AML-193 (cell line): ENCODE measurements around the gene ANGPTL2.
"Not testable (repeated sequence)": the region's sequence is repeated elsewhere in the genome, so short reads cannot be mapped to it uniquely, and the experiment has no call there.

Experiments
- DNase-seq, 2 experiments: peaks; one replicate each; lab custom pipeline; 2025; lab: John Stamatoyannopoulos, UW

The ANGPTL2 gene, protein sequence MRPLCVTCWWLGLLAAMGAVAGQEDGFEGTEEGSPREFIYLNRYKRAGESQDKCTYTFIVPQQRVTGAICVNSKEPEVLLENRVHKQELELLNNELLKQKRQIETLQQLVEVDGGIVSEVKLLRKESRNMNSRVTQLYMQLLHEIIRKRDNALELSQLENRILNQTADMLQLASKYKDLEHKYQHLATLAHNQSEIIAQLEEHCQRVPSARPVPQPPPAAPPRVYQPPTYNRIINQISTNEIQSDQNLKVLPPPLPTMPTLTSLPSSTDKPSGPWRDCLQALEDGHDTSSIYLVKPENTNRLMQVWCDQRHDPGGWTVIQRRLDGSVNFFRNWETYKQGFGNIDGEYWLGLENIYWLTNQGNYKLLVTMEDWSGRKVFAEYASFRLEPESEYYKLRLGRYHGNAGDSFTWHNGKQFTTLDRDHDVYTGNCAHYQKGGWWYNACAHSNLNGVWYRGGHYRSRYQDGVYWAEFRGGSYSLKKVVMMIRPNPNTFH

GRCh38 chr9:127122176-127123063 is at the start of gene ANGPTL2:
TSS of gene ANGPTL2 (minus strand) at chr9:127122635. CDS start at chr9:127108731, 13,904 bp downstream.
- DNase-seq: no peak

DNA sequence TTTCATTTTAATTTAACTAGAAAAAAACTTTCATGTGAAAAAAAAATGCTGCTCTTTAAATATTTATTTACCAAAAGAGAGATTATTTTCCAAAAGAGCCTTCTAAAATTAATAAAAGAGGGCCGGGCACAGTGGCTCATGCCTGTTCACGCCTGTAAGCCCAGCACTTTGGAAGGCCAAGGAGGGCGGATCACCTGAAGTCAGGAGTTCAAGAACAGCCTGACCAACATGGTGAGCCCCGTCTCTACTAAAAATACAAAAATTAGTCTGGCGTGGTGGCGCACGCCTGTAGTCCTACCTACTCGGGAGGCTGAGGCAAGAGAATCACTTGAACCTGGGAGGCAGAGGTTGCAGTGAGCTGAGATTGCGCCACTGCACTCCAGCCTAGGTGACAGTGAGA is 48.9 kb upstream of the ANGPTL2 start:
- not testable (repeated sequence) for DNase-seq

DNA sequence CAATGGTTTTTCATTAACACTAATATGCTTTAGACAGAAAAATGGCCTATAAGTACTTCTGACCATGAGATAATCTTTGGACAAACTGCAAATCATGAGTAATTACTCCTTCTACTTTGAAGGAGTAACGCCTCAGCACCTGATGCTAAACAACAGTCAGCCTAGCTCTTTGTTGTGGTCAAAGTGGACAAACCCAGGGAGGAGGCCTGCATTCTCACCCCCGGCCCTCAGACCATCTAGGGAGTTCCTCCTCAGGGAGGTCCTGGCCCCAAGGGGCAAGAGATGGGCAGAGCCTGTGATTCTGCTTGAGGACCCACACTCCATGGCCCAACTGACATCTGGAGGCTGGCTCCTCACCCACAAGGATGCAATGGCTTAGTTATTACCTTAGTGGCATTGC is 48.2 kb upstream of the ANGPTL2 start:
- no peak for DNase-seq

GRCh38 chr9:127170103-127170502 is 47.7 kb upstream of the ANGPTL2 start:
- DNase-seq: no peak

GRCh38 chr9:127169575-127169883 is 47.1 kb upstream of the ANGPTL2 start:
- DNase-seq: no peak

- no peak for DNase-seq
Measured at GRCh38 chr9:127168756-127169574, 46.5 kb upstream of the ANGPTL2 start.

DNA sequence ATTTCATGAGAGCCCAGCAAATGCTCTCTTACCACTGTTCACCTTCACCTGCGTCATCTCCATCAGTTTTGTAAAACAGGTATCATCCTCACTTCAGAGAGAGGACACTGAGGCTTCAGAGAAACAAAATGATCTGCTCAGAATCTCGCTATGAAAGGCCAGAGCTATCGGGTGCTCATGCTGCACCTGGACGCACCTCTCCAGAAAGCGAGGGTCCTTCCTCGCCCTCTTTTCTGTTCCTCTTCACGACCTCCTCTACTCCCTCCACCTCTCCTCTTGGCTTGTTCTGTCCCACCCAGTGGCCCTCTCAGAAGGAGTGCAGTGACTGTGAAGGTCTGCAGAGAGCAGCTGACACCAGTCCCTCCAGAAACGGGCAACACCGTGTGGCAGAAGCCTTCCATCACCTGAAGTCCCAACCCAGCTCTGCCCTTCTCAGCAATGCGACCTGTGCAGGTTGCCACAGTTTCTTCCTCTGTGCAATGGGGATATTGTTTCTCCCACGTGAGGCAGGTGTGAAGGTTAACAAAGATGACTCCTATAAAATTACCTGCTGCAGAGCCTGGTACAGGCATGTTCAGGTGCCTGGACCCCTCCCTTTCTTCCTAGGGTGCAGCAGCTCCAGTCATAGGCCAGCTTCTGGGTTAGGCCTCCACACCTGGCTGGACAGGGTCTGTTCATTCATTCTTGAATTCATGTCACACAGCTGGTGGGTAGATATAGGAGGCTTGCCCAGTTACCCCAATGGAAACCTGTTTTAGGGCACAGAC is 45.3 kb upstream of the ANGPTL2 start:
- DNase-seq: no peak

DNA sequence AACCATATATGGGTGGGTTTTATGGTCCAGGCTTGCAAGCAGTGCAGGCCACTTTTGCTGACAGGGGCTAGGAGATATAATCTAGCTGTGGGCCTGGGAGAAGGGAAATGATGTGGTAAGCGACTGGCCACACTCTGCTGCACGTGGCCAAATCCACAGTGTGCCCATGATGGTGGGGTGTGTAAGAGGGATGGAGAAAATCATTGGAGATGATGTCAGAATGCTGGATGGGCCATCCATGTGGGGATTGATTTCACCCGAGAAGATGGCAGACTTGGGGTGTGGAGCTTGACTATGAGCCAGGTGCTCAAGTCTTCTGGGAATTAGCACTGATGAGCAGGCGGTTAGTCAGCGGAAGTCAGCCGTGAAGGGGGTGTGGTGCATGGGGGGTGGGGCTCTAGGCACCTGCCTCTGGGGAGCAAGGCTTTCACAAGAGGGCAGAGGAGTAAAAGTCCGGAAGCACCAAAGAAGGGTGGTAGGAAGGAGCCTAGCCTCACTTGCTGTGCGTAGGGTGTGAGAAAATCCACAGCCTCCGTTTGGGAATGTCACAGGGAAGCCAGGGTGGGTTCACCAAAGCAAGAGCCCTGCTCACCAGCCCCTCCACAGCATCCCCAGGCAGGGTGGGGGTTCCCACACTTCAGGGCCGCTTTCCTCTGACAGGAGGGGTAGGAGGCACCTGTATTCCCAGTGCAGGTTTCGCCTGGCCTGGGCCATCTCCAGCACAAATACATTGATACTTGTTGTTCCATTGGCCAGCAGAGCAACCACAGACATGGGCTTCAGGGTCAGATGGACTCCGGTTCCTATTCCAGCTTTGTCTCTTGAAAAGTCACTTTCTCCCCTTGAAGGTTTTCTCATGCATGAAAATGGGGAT is 44.5 kb upstream of the ANGPTL2 start:
- DNase-seq: no peak

GRCh38 chr9:127166111-127166510 is 43.7 kb upstream of the ANGPTL2 start:
- DNase-seq: no peak

DNA sequence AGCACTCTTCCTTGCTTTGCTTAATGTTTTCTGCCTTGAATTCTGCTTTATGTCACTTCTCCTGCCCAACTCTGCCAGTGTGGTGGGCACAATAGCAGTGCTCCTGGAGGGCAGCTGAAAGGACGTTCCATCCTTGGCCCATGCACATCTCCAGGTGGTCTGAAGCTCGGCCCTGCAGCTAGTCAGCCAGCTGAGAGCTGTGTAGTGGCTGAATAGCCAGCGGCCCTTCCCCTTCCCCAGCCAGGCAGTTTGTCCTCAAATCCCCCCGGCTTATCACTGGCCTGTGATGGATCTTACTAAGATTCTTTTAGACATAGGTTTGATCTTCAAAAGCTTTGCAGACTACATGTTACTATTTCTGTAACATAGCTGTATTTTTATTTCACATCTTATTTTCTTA is 42.7 kb upstream of the ANGPTL2 start:
- DNase-seq: no peak

DNA sequence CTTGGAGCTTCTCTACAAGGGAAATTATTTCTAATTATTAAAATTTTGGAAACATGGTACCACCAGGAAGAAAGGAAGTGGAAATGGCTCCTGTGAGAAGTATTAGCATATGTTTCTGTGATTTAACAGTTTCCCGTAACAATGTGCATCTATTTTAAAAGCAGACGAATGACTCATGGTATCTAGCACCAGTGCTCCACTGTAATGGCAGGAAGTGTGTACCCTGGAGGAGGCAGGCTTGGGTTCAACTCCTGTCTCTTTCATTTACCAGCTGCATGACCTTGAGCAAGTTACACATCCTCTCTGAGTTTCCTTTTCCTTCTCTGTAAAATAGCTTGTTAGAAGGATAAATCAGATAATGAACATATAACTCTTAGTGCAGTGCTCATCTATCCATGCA is 41.0 kb upstream of the ANGPTL2 start:
- DNase-seq: no peak

DNA sequence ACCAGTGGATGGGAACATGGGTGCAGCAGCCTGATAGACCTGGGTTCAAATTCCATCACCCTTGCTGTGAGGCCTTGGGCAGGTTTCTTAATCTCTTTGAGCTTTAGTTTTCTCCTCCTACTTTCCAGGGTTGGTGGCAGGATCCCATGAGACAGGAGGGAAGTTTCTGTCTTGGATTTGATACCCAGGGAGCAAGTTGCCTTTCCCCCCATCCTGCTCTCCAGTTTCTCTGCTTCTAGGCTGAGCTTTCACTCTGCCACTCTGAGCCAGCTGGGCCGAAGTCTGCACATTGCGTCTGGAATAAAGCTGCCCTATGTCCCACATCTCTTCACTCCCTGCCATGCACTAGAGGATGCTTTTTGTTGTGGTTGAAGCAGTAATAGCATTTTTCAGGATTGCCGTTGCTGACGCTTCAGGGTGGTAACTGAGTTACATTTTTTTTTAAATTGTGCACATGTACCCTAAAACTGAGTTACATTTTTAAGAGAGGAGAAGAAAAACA is 40.5 kb upstream of the ANGPTL2 start:
- no peak for DNase-seq

DNA sequence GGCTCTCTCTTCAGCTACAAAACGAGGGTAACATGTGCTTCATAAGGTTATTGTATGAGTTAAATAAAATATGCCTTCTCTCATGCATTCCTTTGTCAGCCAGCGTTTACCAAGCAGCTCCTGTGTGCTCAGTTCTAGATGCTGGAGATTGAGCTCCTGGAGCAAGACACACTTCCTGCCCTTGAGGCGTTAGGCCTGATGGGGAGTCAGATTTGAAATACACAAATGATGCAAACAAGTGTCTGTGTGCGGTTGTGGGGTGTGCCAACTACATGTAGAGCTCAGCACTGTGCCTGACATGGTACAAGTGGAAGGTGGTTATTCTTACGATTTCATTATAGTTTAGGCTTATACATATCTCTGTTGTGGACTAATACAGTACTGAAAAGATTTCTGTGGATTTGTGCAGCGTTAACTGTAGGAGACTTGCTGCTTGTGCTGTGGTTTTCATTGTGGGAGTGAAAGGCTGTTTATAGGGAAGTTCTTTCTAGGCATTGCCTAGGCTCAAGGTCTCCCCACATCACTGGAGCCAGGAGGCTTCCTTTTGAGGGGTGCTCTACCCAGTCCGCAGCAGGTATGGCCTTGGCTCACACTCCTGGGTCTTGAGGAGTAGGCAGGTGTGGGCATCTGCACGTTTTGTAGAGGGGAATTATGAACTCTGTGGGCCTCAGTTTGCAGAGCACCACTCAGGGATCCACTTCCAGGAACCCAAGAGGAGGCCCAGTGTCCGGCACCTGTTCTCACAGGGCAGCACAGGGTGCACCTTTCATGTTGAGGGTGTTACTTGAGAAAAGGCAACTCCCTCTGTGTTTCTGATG is 39.8 kb upstream of the ANGPTL2 start:
- DNase-seq: peak; percentile 10 to 31

GRCh38 chr9:127161081-127161624 is 38.7 kb upstream of the ANGPTL2 start:
- DNase-seq: no peak

DNA sequence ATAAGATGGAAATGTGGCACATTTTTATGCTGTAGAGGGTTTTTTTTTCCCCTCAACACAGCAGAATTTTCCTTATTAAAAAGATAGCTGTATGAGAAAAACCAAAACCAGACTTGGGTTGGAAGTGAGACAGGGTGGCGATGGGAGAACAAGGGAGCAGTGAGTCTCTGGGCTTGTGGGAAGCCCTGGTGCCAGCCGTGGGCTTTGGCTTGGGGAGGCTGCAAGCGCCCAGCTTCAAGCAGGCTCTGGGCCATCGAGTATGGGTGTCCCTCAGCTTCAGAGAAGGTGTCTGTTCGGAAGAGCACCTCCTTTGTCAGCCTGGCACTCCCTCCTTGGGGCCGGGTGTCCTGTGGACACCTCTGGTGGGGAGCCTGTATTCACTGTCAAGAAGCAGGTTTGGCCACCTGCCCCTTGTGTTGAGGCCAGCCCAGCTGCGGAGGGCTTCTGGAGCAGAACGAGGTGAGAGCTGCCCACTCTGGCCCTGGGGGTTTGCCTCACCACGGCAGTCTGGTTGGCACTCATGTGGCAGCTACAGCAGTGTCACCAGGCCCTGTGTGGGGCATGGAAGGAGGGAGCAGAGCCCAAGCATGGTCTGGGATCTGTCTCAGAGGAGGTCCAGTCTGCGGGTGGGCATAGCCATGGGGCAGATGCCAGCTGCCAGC is 37.6 kb upstream of the ANGPTL2 start:
- DNase-seq: no peak

GRCh38 chr9:127159325-127159801 is 36.9 kb upstream of the ANGPTL2 start:
- no peak for DNase-seq

DNA sequence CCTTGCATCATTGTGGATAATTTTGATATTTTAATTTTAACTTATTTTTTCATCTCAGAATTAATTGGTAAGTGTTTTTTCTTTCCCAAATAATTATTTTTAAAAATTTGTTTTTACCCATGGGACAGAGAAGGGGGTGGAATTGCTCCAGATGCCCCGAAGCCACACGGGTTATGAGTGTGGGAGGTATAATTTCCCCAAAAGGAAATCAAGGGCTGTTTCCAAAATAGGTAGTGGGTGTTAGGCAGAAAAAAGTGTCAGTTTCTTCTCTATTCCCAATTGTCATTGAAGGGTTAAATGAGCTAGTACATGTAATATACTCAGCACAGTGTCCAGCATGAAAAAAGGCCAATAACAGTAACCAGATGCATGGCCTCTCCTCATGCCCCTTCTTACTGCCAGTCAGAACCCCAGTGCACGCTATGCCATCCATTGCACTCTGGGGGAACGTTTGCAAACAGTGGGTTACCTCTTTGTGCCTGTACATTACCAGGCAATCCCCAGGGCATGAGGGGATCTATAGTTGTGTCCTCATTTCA is 36.4 kb upstream of the ANGPTL2 start:
- no peak for DNase-seq
